ENCODE measurements around the gene BICDL1. TPM values are rescaled to one million over a fixed set of nuclear protein-coding genes. Genes with fewer than 3 reads are reported as not detected.

The BICDL1 gene
- polyA plus RNA-seq, 1 experiment, result 0.02 TPM

DNA sequence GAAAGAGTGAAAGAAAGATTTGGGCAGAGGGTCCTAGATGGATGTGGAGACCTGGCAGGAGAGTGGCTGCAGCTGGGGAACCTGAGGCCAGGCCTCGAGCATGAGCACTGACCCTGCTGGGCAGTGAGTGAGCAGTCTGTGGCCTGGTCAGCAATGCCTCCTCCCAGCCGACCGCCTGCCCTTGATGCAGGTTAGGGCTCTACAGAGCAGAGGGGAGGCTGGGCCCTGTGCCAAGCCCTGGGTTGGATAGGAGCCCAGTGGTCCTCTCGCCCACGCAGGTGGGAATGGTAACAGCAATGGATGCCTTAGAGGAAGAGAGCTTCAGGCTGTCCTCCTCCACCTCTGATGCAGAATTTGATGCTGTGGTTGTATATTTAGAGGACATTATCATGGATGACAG lies 67.7 kb downstream of the BICDL1 start:
- POLR2A ChIA-PET, result no interaction called here

DNA sequence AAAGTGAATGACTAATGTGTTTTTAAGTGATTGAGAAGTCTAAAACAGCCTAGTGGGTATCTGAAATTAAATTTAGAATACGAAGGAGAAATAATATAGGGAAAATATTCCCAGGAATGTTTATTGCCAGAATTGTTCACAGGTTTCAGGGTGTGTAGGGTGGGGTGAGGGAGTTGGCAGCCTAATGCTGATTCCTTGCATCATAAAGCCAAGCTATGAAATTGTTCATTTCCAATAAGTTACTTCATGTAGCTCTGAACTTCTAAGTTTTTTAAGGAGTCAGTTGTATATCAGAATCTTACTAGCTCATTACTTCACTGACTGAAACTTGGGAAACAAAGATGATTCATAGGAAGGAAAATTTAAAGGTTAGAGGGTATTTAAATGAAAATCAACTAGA lies 71.2 kb downstream of the BICDL1 start:
- CTCF ChIA-PET, result no interaction called here
- H3K27me3 ChIP-seq (ENCODE audit: control insufficient read depth, insufficient read depth, low read length), result peaks cover 22% of the 10 kb centered on the region
- POLR2A ChIA-PET, result no interaction called here
- TF ChIP-seq, protein P1, sequence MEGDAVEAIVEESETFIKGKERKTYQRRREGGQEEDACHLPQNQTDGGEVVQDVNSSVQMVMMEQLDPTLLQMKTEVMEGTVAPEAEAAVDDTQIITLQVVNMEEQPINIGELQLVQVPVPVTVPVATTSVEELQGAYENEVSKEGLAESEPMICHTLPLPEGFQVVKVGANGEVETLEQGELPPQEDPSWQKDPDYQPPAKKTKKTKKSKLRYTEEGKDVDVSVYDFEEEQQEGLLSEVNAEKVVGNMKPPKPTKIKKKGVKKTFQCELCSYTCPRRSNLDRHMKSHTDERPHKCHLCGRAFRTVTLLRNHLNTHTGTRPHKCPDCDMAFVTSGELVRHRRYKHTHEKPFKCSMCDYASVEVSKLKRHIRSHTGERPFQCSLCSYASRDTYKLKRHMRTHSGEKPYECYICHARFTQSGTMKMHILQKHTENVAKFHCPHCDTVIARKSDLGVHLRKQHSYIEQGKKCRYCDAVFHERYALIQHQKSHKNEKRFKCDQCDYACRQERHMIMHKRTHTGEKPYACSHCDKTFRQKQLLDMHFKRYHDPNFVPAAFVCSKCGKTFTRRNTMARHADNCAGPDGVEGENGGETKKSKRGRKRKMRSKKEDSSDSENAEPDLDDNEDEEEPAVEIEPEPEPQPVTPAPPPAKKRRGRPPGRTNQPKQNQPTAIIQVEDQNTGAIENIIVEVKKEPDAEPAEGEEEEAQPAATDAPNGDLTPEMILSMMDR (IDR thresholded peaks at IDR 0.05; ENCODE audit: insufficient read depth, low read depth, low read length), result no peak
- DNase-seq (ENCODE audit: low read depth), result no peak
- H3K4me3 ChIP-seq (ENCODE audit: low read depth, low read length), result no peak overlapping the region
- no peaks in the 10 kb centered on the region for H3K36me3 ChIP-seq (ENCODE audit: control insufficient read depth, insufficient read depth, low read length)

More for the DNA sequence above, 67.7 kb downstream of the BICDL1 start:
- Histone ChIP-seq H3K4me3 (ENCODE audit: low read depth, low read length) (no peak overlapping the region), H3K27me3 (ENCODE audit: control insufficient read depth, insufficient read depth, low read length) (peaks cover 4% of the 10 kb centered on the region), H3K36me3 (ENCODE audit: control insufficient read depth, insufficient read depth, low read length) (no peaks in the 10 kb centered on the region)
- no peak for DNase-seq (ENCODE audit: low read depth)
- CTCF ChIA-PET, result no interaction called here
- TF ChIP-seq, protein P1 (IDR thresholded peaks at IDR 0.05; ENCODE audit: insufficient read depth, low read depth, low read length), result no peak

DNA sequence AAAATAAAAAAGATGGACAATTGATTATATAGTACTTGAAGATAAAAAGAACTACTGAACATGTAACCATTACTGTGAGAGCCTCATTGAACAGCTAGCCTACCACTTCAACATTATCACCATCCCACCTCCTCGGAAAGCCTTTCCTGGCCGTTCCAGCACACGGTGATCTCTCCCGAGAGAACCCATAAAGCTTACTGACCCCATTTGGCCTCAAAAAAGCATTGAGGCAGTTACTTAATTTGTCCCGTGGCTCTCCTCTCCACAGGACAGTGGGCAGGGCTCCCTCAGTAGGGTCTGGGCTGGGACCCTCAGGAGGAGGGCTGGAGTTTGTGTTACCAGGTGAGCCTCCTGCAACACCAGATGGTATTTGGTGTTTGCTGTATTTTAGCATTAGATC lies 71.7 kb downstream of the BICDL1 start:
- Histone ChIP-seq H3K36me3 (ENCODE audit: control insufficient read depth, insufficient read depth, low read length) (no peaks in the 10 kb centered on the region), H3K27me3 (ENCODE audit: control insufficient read depth, insufficient read depth, low read length) (peaks cover 22% of the 10 kb centered on the region), H3K4me3 (ENCODE audit: low read depth, low read length) (no peak overlapping the region)
- no peak for DNase-seq (ENCODE audit: low read depth)
- POLR2A ChIA-PET, result no interaction called here
- TF ChIP-seq, protein P1 (IDR thresholded peaks at IDR 0.05; ENCODE audit: insufficient read depth, low read depth, low read length), result no peak
- CTCF ChIA-PET, result no interaction called here

DNA sequence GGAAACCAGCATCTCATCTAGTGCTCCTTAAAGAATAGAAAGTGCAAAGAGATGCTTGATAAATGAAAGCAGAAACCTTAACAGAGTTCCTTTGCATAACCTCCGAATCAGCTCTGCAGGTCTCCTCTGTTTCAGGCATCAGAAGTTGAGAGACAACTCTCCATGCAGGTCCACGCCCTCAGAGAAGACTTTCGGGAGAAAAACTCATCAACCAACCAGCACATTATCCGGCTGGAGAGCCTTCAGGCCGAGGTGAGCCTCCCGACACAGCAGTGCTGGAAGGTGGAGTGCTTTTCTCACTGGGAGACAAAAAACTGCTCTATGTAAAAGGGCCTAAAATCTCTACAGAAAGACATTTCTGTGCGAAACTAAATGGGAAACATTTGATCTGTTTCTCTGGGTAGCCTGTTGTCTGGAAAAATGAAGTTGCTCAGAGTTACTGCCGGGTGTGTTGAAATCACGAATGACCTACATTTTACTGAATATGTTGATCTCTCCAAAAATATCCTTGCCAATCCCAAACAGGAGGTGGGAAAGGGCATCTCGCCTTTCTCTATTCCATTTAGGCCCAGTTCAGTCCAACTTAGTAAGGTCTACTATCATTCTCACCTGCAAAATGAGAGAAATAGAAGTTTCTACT lies 72.7 kb downstream of the BICDL1 start:
- ChIA-PET CTCF (no interaction called here), POLR2A (no interaction called here)
- TF ChIP-seq, protein P1 (IDR thresholded peaks at IDR 0.05; ENCODE audit: insufficient read depth, low read depth, low read length), result no peak

DNA sequence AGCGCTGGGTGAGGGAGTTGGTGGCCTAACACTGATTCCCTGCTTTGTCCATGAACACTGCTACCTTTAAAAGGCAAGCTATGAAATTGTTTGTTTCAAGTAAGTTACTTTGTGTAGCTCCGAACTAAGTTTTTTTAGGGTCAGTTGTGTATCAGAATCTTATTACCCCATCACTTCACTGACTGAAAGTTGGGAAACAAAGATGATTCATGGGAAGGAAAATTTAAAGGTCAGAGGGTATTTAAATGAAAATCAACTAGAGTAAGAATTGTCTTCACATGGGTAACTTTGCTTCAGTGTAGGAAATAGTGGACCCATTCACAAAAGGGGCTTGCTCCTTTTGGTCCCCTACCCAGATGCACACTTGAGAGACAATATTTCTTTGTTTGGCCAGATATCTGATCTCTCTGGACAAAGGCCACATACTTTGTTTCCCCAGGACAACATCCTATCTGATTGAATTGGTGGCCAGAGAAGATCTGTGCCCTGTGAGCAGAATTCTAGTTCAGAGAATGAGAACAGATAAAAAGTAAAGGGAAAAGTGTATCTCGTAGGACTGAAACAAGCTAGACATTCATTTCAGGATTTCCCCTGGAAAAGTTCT lies 74.0 kb downstream of the BICDL1 start:
- peaks cover 28% of the 10 kb centered on the region for H3K27me3 ChIP-seq (ENCODE audit: control insufficient read depth, insufficient read depth, low read length)
- POLR2A ChIA-PET, result no interaction called here
- no peak overlapping the region for H3K4me3 ChIP-seq (ENCODE audit: low read depth, low read length)
- no peak for DNase-seq (ENCODE audit: low read depth)
- TF ChIP-seq, protein P1 (IDR thresholded peaks at IDR 0.05; ENCODE audit: insufficient read depth, low read depth, low read length), result no peak
- CTCF ChIA-PET, result interaction anchor here (0.9 kb wide), 1 partner anchor 24 kb away, joined by 3 read pairs; no protein-coding TSS in a partner anchor
- no peaks in the 10 kb centered on the region for H3K36me3 ChIP-seq (ENCODE audit: control insufficient read depth, insufficient read depth, low read length)

More for the DNA sequence above, 72.7 kb downstream of the BICDL1 start:
- peaks cover 26% of the 10 kb centered on the region for H3K27me3 ChIP-seq (ENCODE audit: control insufficient read depth, insufficient read depth, low read length)
- H3K36me3 ChIP-seq (ENCODE audit: control insufficient read depth, insufficient read depth, low read length), result no peaks in the 10 kb centered on the region
- no peak overlapping the region for H3K4me3 ChIP-seq (ENCODE audit: low read depth, low read length)
- DNase-seq (ENCODE audit: low read depth), result no peak
